GM23248 (cell line): ENCODE results near the gene SPRR1A. TPM values are rescaled to one million over a fixed set of nuclear protein-coding genes. Genes with fewer than 3 reads are reported as not detected.

Experiments used
- DNase-seq: peaks from one replicate; pipeline ENCODE4 v3.0.0-alpha.2; 2015
- H2AFZ ChIP-seq: fragments of 200-600 bp; sonication (generic); 2 replicates; pipeline ENCODE4 v1.6.1; 2016; ENCODE audit warnings: antibody characterized with exemption
- H3F3A ChIP-seq: fragments of 200-600 bp; sonication (generic); 2 replicates; pipeline ENCODE4 v1.6.1; 2016; ENCODE audit warnings: mild to moderate bottlenecking, antibody characterized with exemption, mixed run types; ENCODE audit not compliant: insufficient read depth
- H3K27ac ChIP-seq: fragments of 200-600 bp; sonication (generic); 2 replicates; pipeline ENCODE4 v1.5.1; 2016; ENCODE audit warnings: mild to moderate bottlenecking
- H3K27me3 ChIP-seq: fragments of 200-600 bp; sonication (generic); replicated peaks from 2 replicates; pipeline ENCODE4 v1.6.1; 2016; ENCODE audit warnings: mild to moderate bottlenecking; ENCODE audit not compliant: insufficient read depth
- H3K36me3 ChIP-seq: fragments of 200-600 bp; sonication (generic); 2 replicates; pipeline ENCODE4 v1.6.1; 2016; ENCODE audit warnings: low read depth, mild to moderate bottlenecking
- H3K4me1 ChIP-seq: fragments of 200-600 bp; sonication (generic); 2 replicates; pipeline ENCODE4 v1.6.1; 2016; ENCODE audit warnings: mild to moderate bottlenecking; ENCODE audit not compliant: insufficient read depth
- H3K4me2 ChIP-seq: fragments of 200-600 bp; sonication (generic); one replicate; pipeline ENCODE4 v1.6.1; 2016; ENCODE audit warnings: mild to moderate bottlenecking; ENCODE audit not compliant: unreplicated experiment
- H3K4me3 ChIP-seq: fragments of 200-600 bp; sonication (generic); 2 replicates; pipeline ENCODE4 v1.5.1; 2016; ENCODE audit warnings: mild to moderate bottlenecking
- H3K79me2 ChIP-seq: fragments of 200-600 bp; sonication (generic); 2 replicates; pipeline ENCODE4 v1.6.1; 2016; ENCODE audit warnings: mild to moderate bottlenecking; ENCODE audit not compliant: insufficient read depth
- H3K9ac ChIP-seq: fragments of 200-600 bp; sonication (generic); 2 replicates; pipeline ENCODE4 v1.6.1; 2016; ENCODE audit warnings: mild to moderate bottlenecking
- H3K9me2 ChIP-seq: fragments of 200-600 bp; sonication (generic); 2 replicates; pipeline ENCODE4 v1.6.1; 2016; ENCODE audit warnings: mixed run types, mild to moderate bottlenecking, moderate library complexity; ENCODE audit not compliant: insufficient read depth
- H3K9me3 ChIP-seq: fragments of 200-600 bp; sonication (generic); one replicate; pipeline ENCODE4 v1.6.1; 2017; ENCODE audit warnings: low read depth
- H4K20me1 ChIP-seq: fragments of 200-600 bp; sonication (generic); 2 replicates; pipeline ENCODE4 v1.6.0; 2016; ENCODE audit not compliant: insufficient read depth
- EZH2 ChIP-seq: fragments of 200-600 bp; sonication (generic); IDR thresholded peaks from 2 replicates; pipeline ENCODE4 v1.6.1; 2018; ENCODE audit warnings: antibody characterized with exemption, mild to moderate bottlenecking; ENCODE audit not compliant: insufficient read depth, poor library complexity, severe bottlenecking
- EZH2phosphoT487 ChIP-seq: fragments of 200-600 bp; sonication (generic); IDR thresholded peaks from 2 replicates; pipeline ENCODE4 v1.6.1; 2018; ENCODE audit warnings: antibody characterized with exemption, moderate library complexity, mild to moderate bottlenecking, low read depth; ENCODE audit not compliant: insufficient read depth
- WGBS, 2 experiments: methylation state at CpG; one replicate each; pipeline ENCODE4 v1.1.6; 2015 to 2017; ENCODE audit warnings: low lambda C conversion rate in 2 of 2, low coverage in 1 of 2; ENCODE audit errors: missing lambda C conversion rate in 2 of 2; 5-methylcytosine and 5-hydroxymethylcytosine counted together
- in situ Hi-C: fragments of 300-500 bp; cut with MboI; formaldehyde crosslinking; loops from 2 replicates; pipeline ENCODE4 v1.15.0; 2020
- polyA plus RNA-seq: library from polyadenylated mRNA; unstranded; fragments of >200 nt; fragmentation: Nextera tagmentation; extraction: Ambion mirVana; gene quantifications from 2 replicates; pipeline ENCODE4 v1.2.1, GENCODE V29; 2016
- total RNA-seq: library from RNA; depleted of rRNA; stranded (reverse); fragments of >200 nt; shearing (Covaris generic); gene quantifications from 2 replicates; pipeline ENCODE4 v1.2.3, GENCODE V29; 2014

SPRR1A gene
- total and polyA plus RNA-seq, 2 experiments from 2014 or later = not detected

GRCh38 chr1:152981146-152981871 is 2.6 kb upstream of the SPRR1A start:
- DNase-seq = no peak

GRCh38 chr1:152982076-152982475 is 1.8 kb upstream of the SPRR1A start:
- Histone ChIP-seq H3K9ac (no peak overlapping the region), H3K27me3 (peaks cover 15% of the 10 kb centered on the region), H3K9me3 (no peaks in the 10 kb centered on the region), H3K4me2 (no peak overlapping the region), H3K79me2 (no peaks in the 10 kb centered on the region), H3F3A (no peaks in the 10 kb centered on the region), H2AFZ (no peak overlapping the region), H3K27ac (no peak overlapping the region), H4K20me1 (no peaks in the 10 kb centered on the region), H3K4me1 (no peaks in the 10 kb centered on the region), H3K36me3 (no peaks in the 10 kb centered on the region), H3K4me3 (no peak overlapping the region), H3K9me2 (no peaks in the 10 kb centered on the region)
- in situ Hi-C loops = no loop called here
- no peak for DNase-seq
- TF ChIP-seq EZH2 (no peak), EZH2phosphoT487 (no peak)
- 28 to 29% methylated on average over 4 of the region's 4 CpGs for WGBS, 2 experiments

More at GRCh38 chr1:152981146-152981871, 2.6 kb upstream of the SPRR1A start:
- WGBS, 2 experiments = 19 to 22% methylated on average over 6 of the region's 6 CpGs
- Histone ChIP-seq H3K9me2 (no peaks in the 10 kb centered on the region), H3K9me3 (no peaks in the 10 kb centered on the region), H3K9ac (no peak overlapping the region), H3K4me3 (no peak overlapping the region), H3F3A (no peaks in the 10 kb centered on the region), H3K27me3 (peaks cover 15% of the 10 kb centered on the region), H3K4me1 (no peaks in the 10 kb centered on the region), H3K27ac (no peak overlapping the region), H2AFZ (no peak overlapping the region), H3K79me2 (no peaks in the 10 kb centered on the region), H3K36me3 (no peaks in the 10 kb centered on the region), H3K4me2 (no peak overlapping the region), H4K20me1 (no peaks in the 10 kb centered on the region)
- in situ Hi-C loops = no loop called here
- TF ChIP-seq EZH2 (no peak), EZH2phosphoT487 (no peak)

GRCh38 chr1:152983234-152983633 is 647 bp upstream of the SPRR1A start:
- in situ Hi-C loops = no loop called here
- no peak for TF ChIP-seq EZH2
- no peak for TF ChIP-seq EZH2phosphoT487
- DNase-seq = no peak

DNA sequence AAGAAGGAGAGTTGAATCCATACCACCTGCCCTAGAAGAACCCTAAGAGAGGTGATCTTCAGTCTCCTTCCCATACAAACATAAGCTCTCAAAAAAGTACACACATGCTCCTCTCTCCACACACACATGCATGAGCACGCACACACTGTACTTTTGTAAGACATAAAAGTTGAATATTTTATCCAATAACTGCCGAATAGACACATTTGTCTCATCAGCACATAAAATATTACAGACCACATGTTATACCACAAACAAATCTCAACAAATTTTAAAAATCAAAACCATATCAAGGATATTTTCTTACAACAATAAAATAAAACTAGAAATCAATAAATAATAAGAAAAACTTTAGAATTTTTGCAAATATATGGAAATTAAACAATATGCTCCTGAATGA is 2.7 kb downstream of the SPRR1A start:
- no peak overlapping the region for H3K27ac ChIP-seq
- no peaks in the 10 kb centered on the region for H3F3A ChIP-seq
- 16 to 17% methylated on average over 2 of the region's 2 CpGs for WGBS, 2 experiments
- H2AFZ ChIP-seq = no peak overlapping the region
- DNase-seq = no peak
- no peaks in the 10 kb centered on the region for H3K9me3 ChIP-seq
- H3K9ac ChIP-seq = no peak overlapping the region
- no peak overlapping the region for H3K4me2 ChIP-seq
- H3K4me1 ChIP-seq = no peaks in the 10 kb centered on the region
- no peaks in the 10 kb centered on the region for H4K20me1 ChIP-seq
- no peaks in the 10 kb centered on the region for H3K9me2 ChIP-seq
- no peaks in the 10 kb centered on the region for H3K27me3 ChIP-seq
- TF ChIP-seq EZH2phosphoT487 (no peak), EZH2 (no peak)
- in situ Hi-C loops = no loop called here
- H3K79me2 ChIP-seq = no peaks in the 10 kb centered on the region
- H3K36me3 ChIP-seq = no peaks in the 10 kb centered on the region
- H3K4me3 ChIP-seq = no peak overlapping the region

More at GRCh38 chr1:152983234-152983633, 647 bp upstream of the SPRR1A start:
- no peaks in the 10 kb centered on the region for H3K4me1 ChIP-seq
- H3K36me3 ChIP-seq = no peaks in the 10 kb centered on the region
- no peaks in the 10 kb centered on the region for H3K9me3 ChIP-seq
- H3K4me2 ChIP-seq = no peak overlapping the region
- no peak overlapping the region for H3K9ac ChIP-seq
- no peaks in the 10 kb centered on the region for H4K20me1 ChIP-seq
- no peaks in the 10 kb centered on the region for H3K79me2 ChIP-seq
- H3F3A ChIP-seq = no peaks in the 10 kb centered on the region
- no peak overlapping the region for H3K27ac ChIP-seq
- peaks cover 15% of the 10 kb centered on the region for H3K27me3 ChIP-seq
- no peak overlapping the region for H2AFZ ChIP-seq
- no peak overlapping the region for H3K4me3 ChIP-seq
- H3K9me2 ChIP-seq = no peaks in the 10 kb centered on the region
